Measurements from ENCODE around the gene CD1D.
A peak's percentile ranks its signal among the peaks of the same experiment; 100 is the strongest.
"Not testable (repeated sequence)": the region's sequence is repeated elsewhere in the genome, so short reads cannot be mapped to it uniquely, and the experiment has no call there.

CD1D gene

GRCh38 chr1:158175915-158176314 lies 4.8 kb upstream of the CD1D start:
- H3K27me3 ChIP-seq (ENCODE audit: control insufficient read depth in 1 of 2, insufficient read depth in 2 of 2, low read length in 2 of 2): peaks cover 11 to 20% of the 10 kb centered on the region in 2 donors
- H3K9ac ChIP-seq (ENCODE audit: low read length in 2 of 2); H3K9me3 ChIP-seq (ENCODE audit: control insufficient read depth in 2 of 2, low read length in 2 of 2); H3K4me1 ChIP-seq (ENCODE audit: control insufficient read depth, insufficient read depth, low read length); H3K4me3 ChIP-seq (ENCODE audit: low read length in 2 of 2); H3K27ac ChIP-seq (ENCODE audit: low read length); H3K36me3 ChIP-seq (ENCODE audit: control insufficient read depth in 2 of 2, insufficient read depth in 2 of 2, low read length in 2 of 2): not testable (repeated sequence)

GRCh38 chr1:158176399-158176798 lies 4.3 kb upstream of the CD1D start:
- no peaks in the 10 kb centered on the region for H3K36me3 ChIP-seq (ENCODE audit: control insufficient read depth in 2 of 2, insufficient read depth in 2 of 2, low read length in 2 of 2)
- no peaks in the 10 kb centered on the region for H3K9me3 ChIP-seq (ENCODE audit: control insufficient read depth in 2 of 2, low read length in 2 of 2)
- H3K9ac ChIP-seq (ENCODE audit: low read length in 2 of 2): no peak overlapping the region
- H3K4me3 ChIP-seq (ENCODE audit: low read length in 2 of 2): no peak overlapping the region
- H3K27me3 ChIP-seq (ENCODE audit: control insufficient read depth in 1 of 2, insufficient read depth in 2 of 2, low read length in 2 of 2): peaks cover 16 to 24% of the 10 kb centered on the region in 2 donors
- H3K4me1 ChIP-seq (ENCODE audit: control insufficient read depth, insufficient read depth, low read length): peaks cover 11% of the 10 kb centered on the region
- no peak overlapping the region for H3K27ac ChIP-seq (ENCODE audit: low read length)

GRCh38 chr1:158176849-158177699 lies 3.6 kb upstream of the CD1D start:
- not testable (repeated sequence) for H3K27ac ChIP-seq (ENCODE audit: low read length); H3K36me3 ChIP-seq (ENCODE audit: control insufficient read depth in 2 of 2, insufficient read depth in 2 of 2, low read length in 2 of 2); H3K9ac ChIP-seq (ENCODE audit: low read length in 2 of 2); H3K9me3 ChIP-seq (ENCODE audit: control insufficient read depth in 2 of 2, low read length in 2 of 2)
- Histone ChIP-seq H3K4me1 (ENCODE audit: control insufficient read depth, insufficient read depth, low read length) (peaks cover 14% of the 10 kb centered on the region), H3K4me3 (ENCODE audit: low read length in 2 of 2) (peak overlapping the region; percentile 24 to 45), H3K27me3 (ENCODE audit: control insufficient read depth in 1 of 2, insufficient read depth in 2 of 2, low read length in 2 of 2) (peaks cover 22 to 30% of the 10 kb centered on the region in 2 donors)

GRCh38 chr1:158177700-158178450 lies 2.8 kb upstream of the CD1D start:
- H3K27me3 ChIP-seq (ENCODE audit: control insufficient read depth in 1 of 2, insufficient read depth in 2 of 2, low read length in 2 of 2): peaks cover 30 to 38% of the 10 kb centered on the region in 2 donors
- H3K36me3 ChIP-seq (ENCODE audit: control insufficient read depth in 2 of 2, insufficient read depth in 2 of 2, low read length in 2 of 2): no peaks in the 10 kb centered on the region
- peak overlapping the region; percentile 45 to 58 for H3K4me3 ChIP-seq (ENCODE audit: low read length in 2 of 2)
- H3K4me1 ChIP-seq (ENCODE audit: control insufficient read depth, insufficient read depth, low read length): peaks cover 14% of the 10 kb centered on the region
- no peak overlapping the region for H3K9ac ChIP-seq (ENCODE audit: low read length in 2 of 2)
- H3K9me3 ChIP-seq (ENCODE audit: control insufficient read depth in 2 of 2, low read length in 2 of 2): no peaks in the 10 kb centered on the region
- no peak overlapping the region for H3K27ac ChIP-seq (ENCODE audit: low read length)

- no peak overlapping the region for H3K27ac ChIP-seq (ENCODE audit: low read length)
- peaks cover 39 to 45% of the 10 kb centered on the region in 2 donors for H3K27me3 ChIP-seq (ENCODE audit: control insufficient read depth in 1 of 2, insufficient read depth in 2 of 2, low read length in 2 of 2)
- H3K9ac ChIP-seq (ENCODE audit: low read length in 2 of 2): no peak overlapping the region
- no peak overlapping the region for H3K4me3 ChIP-seq (ENCODE audit: low read length in 2 of 2)
- peaks cover 14% of the 10 kb centered on the region for H3K4me1 ChIP-seq (ENCODE audit: control insufficient read depth, insufficient read depth, low read length)
- H3K9me3 ChIP-seq (ENCODE audit: control insufficient read depth in 2 of 2, low read length in 2 of 2): no peaks in the 10 kb centered on the region
- no peaks in the 10 kb centered on the region for H3K36me3 ChIP-seq (ENCODE audit: control insufficient read depth in 2 of 2, insufficient read depth in 2 of 2, low read length in 2 of 2)
These were observed 1.2 kb upstream of the CD1D start for GRCh38 chr1:158179301-158180041.

GRCh38 chr1:158181577-158181922 lies 855 bp downstream of the CD1D start:
- Histone ChIP-seq H3K27me3 (ENCODE audit: control insufficient read depth in 1 of 2, insufficient read depth in 2 of 2, low read length in 2 of 2) (peaks cover 42 to 50% of the 10 kb centered on the region in 2 donors), H3K4me3 (ENCODE audit: low read length in 2 of 2) (peak overlapping the region; percentile 52 to 70), H3K4me1 (ENCODE audit: control insufficient read depth, insufficient read depth, low read length) (peaks cover 14% of the 10 kb centered on the region), H3K27ac (ENCODE audit: low read length) (no peak overlapping the region), H3K9ac (ENCODE audit: low read length in 2 of 2) (no peak overlapping the region), H3K9me3 (ENCODE audit: control insufficient read depth in 2 of 2, low read length in 2 of 2) (no peaks in the 10 kb centered on the region), H3K36me3 (ENCODE audit: control insufficient read depth in 2 of 2, insufficient read depth in 2 of 2, low read length in 2 of 2) (no peaks in the 10 kb centered on the region)

- H3K27me3 ChIP-seq (ENCODE audit: control insufficient read depth in 1 of 2, insufficient read depth in 2 of 2, low read length in 2 of 2): peaks cover 34% of the 10 kb centered on the region in 2 donors
- no peaks in the 10 kb centered on the region for H3K36me3 ChIP-seq (ENCODE audit: control insufficient read depth in 2 of 2, insufficient read depth in 2 of 2, low read length in 2 of 2)
- H3K9ac ChIP-seq (ENCODE audit: low read length in 2 of 2): no peak overlapping the region
- H3K4me1 ChIP-seq (ENCODE audit: control insufficient read depth, insufficient read depth, low read length): peaks cover 8% of the 10 kb centered on the region
- no peaks in the 10 kb centered on the region for H3K9me3 ChIP-seq (ENCODE audit: control insufficient read depth in 2 of 2, low read length in 2 of 2)
- no peak overlapping the region for H3K27ac ChIP-seq (ENCODE audit: low read length)
- H3K4me3 ChIP-seq (ENCODE audit: low read length in 2 of 2): no peak overlapping the region
These were observed 5.1 kb downstream of the CD1D start for GRCh38 chr1:158185770-158186169.

- Histone ChIP-seq H3K4me1 (ENCODE audit: control insufficient read depth, insufficient read depth, low read length) (peaks cover 6% of the 10 kb centered on the region), H3K27me3 (ENCODE audit: control insufficient read depth in 1 of 2, insufficient read depth in 2 of 2, low read length in 2 of 2) (peaks cover 30 to 31% of the 10 kb centered on the region in 2 donors), H3K36me3 (ENCODE audit: control insufficient read depth in 2 of 2, insufficient read depth in 2 of 2, low read length in 2 of 2) (no peaks in the 10 kb centered on the region), H3K4me3 (ENCODE audit: low read length in 2 of 2) (no peak overlapping the region), H3K9me3 (ENCODE audit: control insufficient read depth in 2 of 2, low read length in 2 of 2) (no peaks in the 10 kb centered on the region), H3K9ac (ENCODE audit: low read length in 2 of 2) (no peak overlapping the region), H3K27ac (ENCODE audit: low read length) (no peak overlapping the region)
These were observed 5.5 kb downstream of the CD1D start for GRCh38 chr1:158186180-158186579.

- H3K36me3 ChIP-seq (ENCODE audit: control insufficient read depth in 2 of 2, insufficient read depth in 2 of 2, low read length in 2 of 2): no peaks in the 10 kb centered on the region
- H3K9me3 ChIP-seq (ENCODE audit: control insufficient read depth in 2 of 2, low read length in 2 of 2): no peaks in the 10 kb centered on the region
- no peaks in the 10 kb centered on the region for H3K4me1 ChIP-seq (ENCODE audit: control insufficient read depth, insufficient read depth, low read length)
- H3K9ac ChIP-seq (ENCODE audit: low read length in 2 of 2): no peak overlapping the region
- H3K27ac ChIP-seq (ENCODE audit: low read length): no peak overlapping the region
- H3K4me3 ChIP-seq (ENCODE audit: low read length in 2 of 2): no peak overlapping the region
- peaks cover 10 to 12% of the 10 kb centered on the region in 2 donors for H3K27me3 ChIP-seq (ENCODE audit: control insufficient read depth in 1 of 2, insufficient read depth in 2 of 2, low read length in 2 of 2)
These were observed 7.9 kb downstream of the CD1D start for GRCh38 chr1:158188611-158189010.

- no peak overlapping the region for H3K4me3 ChIP-seq (ENCODE audit: low read length in 2 of 2)
- H3K27ac ChIP-seq (ENCODE audit: low read length): no peak overlapping the region
- H3K9me3 ChIP-seq (ENCODE audit: control insufficient read depth in 2 of 2, low read length in 2 of 2): no peaks in the 10 kb centered on the region
- peaks cover 8% of the 10 kb centered on the region in 2 donors for H3K27me3 ChIP-seq (ENCODE audit: control insufficient read depth in 1 of 2, insufficient read depth in 2 of 2, low read length in 2 of 2)
- H3K36me3 ChIP-seq (ENCODE audit: control insufficient read depth in 2 of 2, insufficient read depth in 2 of 2, low read length in 2 of 2): no peaks in the 10 kb centered on the region
- H3K9ac ChIP-seq (ENCODE audit: low read length in 2 of 2): no peak overlapping the region
- H3K4me1 ChIP-seq (ENCODE audit: control insufficient read depth, insufficient read depth, low read length): no peaks in the 10 kb centered on the region
These were observed 8.9 kb downstream of the CD1D start for GRCh38 chr1:158189624-158190023.

Measured in stomach smooth muscle (tissue), 2 donors.